Ishikawa (cell line): ENCODE data around the gene ZMYND8.

Experiments used
- CEBPB ChIP-seq: IDR thresholded peaks from 2 replicates; pipeline ENCODE4 v1.6.1; 2012
- CREB1 ChIP-seq: IDR thresholded peaks from 2 replicates; pipeline ENCODE4 v1.6.1; 2012; ENCODE audit warnings: low read depth
- EP300 ChIP-seq: IDR thresholded peaks from 2 replicates; pipeline ENCODE4 v1.6.1; 2012; ENCODE audit warnings: borderline replicate concordance
- NFIC ChIP-seq: IDR thresholded peaks from 2 replicates; pipeline ENCODE4 v1.6.1; 2012
- RAD21 ChIP-seq: IDR thresholded peaks from 2 replicates; pipeline ENCODE4 v1.6.1; 2012; ENCODE audit warnings: low read depth
- TAF1 ChIP-seq: IDR thresholded peaks from 2 replicates; pipeline ENCODE4 v1.6.1; 2012; ENCODE audit warnings: low read depth, mild to moderate bottlenecking
- TF ChIP-seq, protein P1 (sequence below): IDR thresholded peaks from 2 replicates; pipeline ENCODE4 v1.6.1; 2012; ENCODE audit warnings: low read depth, mild to moderate bottlenecking
- TF ChIP-seq, protein P2 (sequence below): IDR thresholded peaks from 2 replicates; pipeline ENCODE4 v1.6.1; 2012

DNA sequence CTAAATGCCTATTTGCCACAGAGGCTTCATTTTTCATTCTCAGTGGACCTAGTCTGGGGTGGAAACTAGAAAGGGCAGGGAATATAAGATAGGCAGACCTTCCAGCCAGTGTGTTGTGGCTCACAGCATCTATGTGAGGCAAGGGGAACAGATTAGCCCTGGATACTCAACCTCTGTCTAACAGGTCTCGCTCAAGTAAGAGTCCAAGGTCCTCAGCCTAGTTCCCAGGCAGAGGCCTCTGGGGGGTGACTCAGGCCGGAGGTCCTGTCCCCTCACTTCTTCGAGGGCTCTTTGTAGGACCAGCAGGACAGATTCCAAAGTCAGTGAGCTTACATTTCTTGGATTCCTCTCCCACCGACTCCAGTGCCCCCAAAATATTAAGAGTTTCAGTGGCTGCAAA is 106.6 kb downstream of the ZMYND8 start:
- TF ChIP-seq TAF1 (no peak), CREB1 (no peak), EP300 (no peak), RAD21 (no peak), NFIC (no peak), CEBPB (no peak)
- TF ChIP-seq, protein P1, sequence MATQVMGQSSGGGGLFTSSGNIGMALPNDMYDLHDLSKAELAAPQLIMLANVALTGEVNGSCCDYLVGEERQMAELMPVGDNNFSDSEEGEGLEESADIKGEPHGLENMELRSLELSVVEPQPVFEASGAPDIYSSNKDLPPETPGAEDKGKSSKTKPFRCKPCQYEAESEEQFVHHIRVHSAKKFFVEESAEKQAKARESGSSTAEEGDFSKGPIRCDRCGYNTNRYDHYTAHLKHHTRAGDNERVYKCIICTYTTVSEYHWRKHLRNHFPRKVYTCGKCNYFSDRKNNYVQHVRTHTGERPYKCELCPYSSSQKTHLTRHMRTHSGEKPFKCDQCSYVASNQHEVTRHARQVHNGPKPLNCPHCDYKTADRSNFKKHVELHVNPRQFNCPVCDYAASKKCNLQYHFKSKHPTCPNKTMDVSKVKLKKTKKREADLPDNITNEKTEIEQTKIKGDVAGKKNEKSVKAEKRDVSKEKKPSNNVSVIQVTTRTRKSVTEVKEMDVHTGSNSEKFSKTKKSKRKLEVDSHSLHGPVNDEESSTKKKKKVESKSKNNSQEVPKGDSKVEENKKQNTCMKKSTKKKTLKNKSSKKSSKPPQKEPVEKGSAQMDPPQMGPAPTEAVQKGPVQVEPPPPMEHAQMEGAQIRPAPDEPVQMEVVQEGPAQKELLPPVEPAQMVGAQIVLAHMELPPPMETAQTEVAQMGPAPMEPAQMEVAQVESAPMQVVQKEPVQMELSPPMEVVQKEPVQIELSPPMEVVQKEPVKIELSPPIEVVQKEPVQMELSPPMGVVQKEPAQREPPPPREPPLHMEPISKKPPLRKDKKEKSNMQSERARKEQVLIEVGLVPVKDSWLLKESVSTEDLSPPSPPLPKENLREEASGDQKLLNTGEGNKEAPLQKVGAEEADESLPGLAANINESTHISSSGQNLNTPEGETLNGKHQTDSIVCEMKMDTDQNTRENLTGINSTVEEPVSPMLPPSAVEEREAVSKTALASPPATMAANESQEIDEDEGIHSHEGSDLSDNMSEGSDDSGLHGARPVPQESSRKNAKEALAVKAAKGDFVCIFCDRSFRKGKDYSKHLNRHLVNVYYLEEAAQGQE, result no peak
- TF ChIP-seq, protein P2, sequence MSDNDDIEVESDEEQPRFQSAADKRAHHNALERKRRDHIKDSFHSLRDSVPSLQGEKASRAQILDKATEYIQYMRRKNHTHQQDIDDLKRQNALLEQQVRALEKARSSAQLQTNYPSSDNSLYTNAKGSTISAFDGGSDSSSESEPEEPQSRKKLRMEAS, result no peak
